Measurements from ENCODE around the gene CYFIP2.

The CYFIP2 gene

GRCh38 chr5:157362982-157363381, 97.1 kb downstream of the CYFIP2 start:
- no peak for DNase-seq (ENCODE audit: low read depth in 1 of 2, low spot score in 1 of 2)
- in situ Hi-C loops (cut with HindIII; ENCODE audit: low pct_unique_long_range_greater_than_20kb, low sequenced_read_pairs), result no loop called here
- TF ChIP-seq JUND (IDR thresholded peaks at IDR 0.05; ENCODE audit: low read depth), result no peak

- in situ Hi-C loops (cut with HindIII; ENCODE audit: low pct_unique_long_range_greater_than_20kb, low sequenced_read_pairs), result no loop called here
- no peak for DNase-seq (ENCODE audit: low read depth in 1 of 2, low spot score in 1 of 2)
- TF ChIP-seq JUND (IDR thresholded peaks at IDR 0.05; ENCODE audit: low read depth), result no peak
Observed at GRCh38 chr5:157365732-157366131, 99.8 kb downstream of the CYFIP2 start.

- peak in 1 of 2 experiments; percentile 20 for DNase-seq (ENCODE audit: low read depth in 1 of 2, low spot score in 1 of 2)
- in situ Hi-C loops (cut with HindIII; ENCODE audit: low pct_unique_long_range_greater_than_20kb, low sequenced_read_pairs), result no loop called here
- TF ChIP-seq JUND (IDR thresholded peaks at IDR 0.05; ENCODE audit: low read depth), result no peak
Observed at GRCh38 chr5:157366741-157367674, 101.1 kb downstream of the CYFIP2 start.

GRCh38 chr5:157369507-157369906, 103.6 kb downstream of the CYFIP2 start:
- no peak for DNase-seq (ENCODE audit: low read depth in 1 of 2, low spot score in 1 of 2)
- no peak for TF ChIP-seq JUND (IDR thresholded peaks at IDR 0.05; ENCODE audit: low read depth)
- in situ Hi-C loops (cut with HindIII; ENCODE audit: low pct_unique_long_range_greater_than_20kb, low sequenced_read_pairs), result no loop called here

- DNase-seq (ENCODE audit: low read depth in 1 of 2, low spot score in 1 of 2), result no peak
- no peak for TF ChIP-seq JUND (IDR thresholded peaks at IDR 0.05; ENCODE audit: low read depth)
- in situ Hi-C loops (cut with HindIII; ENCODE audit: low pct_unique_long_range_greater_than_20kb, low sequenced_read_pairs), result no loop called here
Observed at GRCh38 chr5:157370967-157371366, 105.0 kb downstream of the CYFIP2 start.

GRCh38 chr5:157371655-157372471, 105.9 kb downstream of the CYFIP2 start:
- DNase-seq (ENCODE audit: low read depth in 1 of 2, low spot score in 1 of 2), result no peak
- no peak for TF ChIP-seq JUND (IDR thresholded peaks at IDR 0.05; ENCODE audit: low read depth)
- in situ Hi-C loops (cut with HindIII; ENCODE audit: low pct_unique_long_range_greater_than_20kb, low sequenced_read_pairs), result no loop called here

GRCh38 chr5:157372472-157372822, 106.5 kb downstream of the CYFIP2 start:
- in situ Hi-C loops (cut with HindIII; ENCODE audit: low pct_unique_long_range_greater_than_20kb, low sequenced_read_pairs), result no loop called here
- no peak for DNase-seq (ENCODE audit: low read depth in 1 of 2, low spot score in 1 of 2)
- TF ChIP-seq JUND (IDR thresholded peaks at IDR 0.05; ENCODE audit: low read depth), result no peak

- DNase-seq (ENCODE audit: low read depth in 1 of 2, low spot score in 1 of 2), result peak in 1 of 2 experiments; percentile 30
- in situ Hi-C loops (cut with HindIII; ENCODE audit: low pct_unique_long_range_greater_than_20kb, low sequenced_read_pairs), result no loop called here
- TF ChIP-seq JUND (IDR thresholded peaks at IDR 0.05; ENCODE audit: low read depth), result no peak
Observed at GRCh38 chr5:157378509-157378908, 112.6 kb downstream of the CYFIP2 start.

- DNase-seq (ENCODE audit: low read depth in 1 of 2, low spot score in 1 of 2), result no peak
- in situ Hi-C loops (cut with HindIII; ENCODE audit: low pct_unique_long_range_greater_than_20kb, low sequenced_read_pairs), result no loop called here
- no peak for TF ChIP-seq JUND (IDR thresholded peaks at IDR 0.05; ENCODE audit: low read depth)
Observed at GRCh38 chr5:157379983-157380382, 114.1 kb downstream of the CYFIP2 start.

- in situ Hi-C loops (cut with HindIII; ENCODE audit: low pct_unique_long_range_greater_than_20kb, low sequenced_read_pairs), result no loop called here
- DNase-seq (ENCODE audit: low read depth in 1 of 2, low spot score in 1 of 2), result no peak
- TF ChIP-seq JUND (IDR thresholded peaks at IDR 0.05; ENCODE audit: low read depth), result no peak
Observed at GRCh38 chr5:157381746-157382145, 115.8 kb downstream of the CYFIP2 start.

GRCh38 chr5:157382996-157383800, 117.3 kb downstream of the CYFIP2 start:
- no peak for TF ChIP-seq JUND (IDR thresholded peaks at IDR 0.05; ENCODE audit: low read depth)
- in situ Hi-C loops (cut with HindIII; ENCODE audit: low pct_unique_long_range_greater_than_20kb, low sequenced_read_pairs), result no loop called here
- no peak for DNase-seq (ENCODE audit: low read depth in 1 of 2, low spot score in 1 of 2)

GRCh38 chr5:157384971-157385709, 119.2 kb downstream of the CYFIP2 start:
- peak; percentile 43; the same call in 1 of the 2 replicates for TF ChIP-seq JUND (IDR thresholded peaks at IDR 0.05; ENCODE audit: low read depth)
- in situ Hi-C loops (cut with HindIII; ENCODE audit: low pct_unique_long_range_greater_than_20kb, low sequenced_read_pairs), result no loop called here
- peak; percentile 68 to 86 for DNase-seq (ENCODE audit: low read depth in 1 of 2, low spot score in 1 of 2)

All from T47D (cell line).